Esophagus (tissue), 2 donors: ENCODE data around the gene TST. TPM values are rescaled to one million over a fixed set of nuclear protein-coding genes. Genes with fewer than 3 reads are reported as not detected.

ENCODE experiments used
- H3K27ac ChIP-seq, 2 donors: one replicate each; pipeline ENCODE4 v1.5.1; 2013; ENCODE audit warnings: low read depth in 2 of 2, mild to moderate bottlenecking in 2 of 2, inconsistent platforms in 1 of 2, low read length in 1 of 2, moderate library complexity in 1 of 2
- H3K27me3 ChIP-seq, 2 donors: one replicate each; pipeline ENCODE4 v1.6.1; 2013; ENCODE audit warnings: low read length in 2 of 2, control low read depth in 1 of 2, mild to moderate bottlenecking in 1 of 2; ENCODE audit not compliant: insufficient read depth in 2 of 2, control insufficient read depth in 1 of 2
- H3K36me3 ChIP-seq, 2 donors: one replicate each; pipeline ENCODE4 v1.6.1; 2013; ENCODE audit warnings: low read length in 1 of 2; ENCODE audit not compliant: control insufficient read depth in 2 of 2, insufficient read depth in 2 of 2
- H3K4me1 ChIP-seq, 2 donors: one replicate each; pipeline ENCODE4 v1.6.1; 2013; ENCODE audit warnings: low read length in 1 of 2; ENCODE audit not compliant: control insufficient read depth in 2 of 2, insufficient read depth in 2 of 2
- H3K4me3 ChIP-seq, 2 donors: one replicate each; pipeline ENCODE4 v1.5.1; 2013; ENCODE audit warnings: low read length in 2 of 2, mild to moderate bottlenecking in 2 of 2, low read depth in 1 of 2, moderate library complexity in 1 of 2
- H3K9me3 ChIP-seq, 2 donors: one replicate each; pipeline ENCODE4 v1.6.1; 2013; ENCODE audit warnings: mild to moderate bottlenecking in 2 of 2, low read depth in 1 of 2, low read length in 1 of 2, moderate library complexity in 1 of 2; ENCODE audit not compliant: control insufficient read depth in 2 of 2, insufficient read depth in 1 of 2
- WGBS, 2 donors: extraction: QIAGEN DNeasy Blood & Tissue Kit; methylation state at CpG; one replicate each; pipeline ENCODE4 v1.1.7; 2013; 5-methylcytosine and 5-hydroxymethylcytosine counted together
- polyA plus RNA-seq, 2 donors: library from polyadenylated mRNA; stranded (reverse); fragments of 200-250 nt; gene quantifications; one replicate each; pipeline ENCODE4 v1.2.3, GENCODE V29; 2013
- donor health status: healthy with polysubstance abuse.
- donor health status: Bipolar disorder and iron deficiency.

Gene TST
- polyA plus RNA-seq, 2 donors = 108 to 140 TPM

DNA sequence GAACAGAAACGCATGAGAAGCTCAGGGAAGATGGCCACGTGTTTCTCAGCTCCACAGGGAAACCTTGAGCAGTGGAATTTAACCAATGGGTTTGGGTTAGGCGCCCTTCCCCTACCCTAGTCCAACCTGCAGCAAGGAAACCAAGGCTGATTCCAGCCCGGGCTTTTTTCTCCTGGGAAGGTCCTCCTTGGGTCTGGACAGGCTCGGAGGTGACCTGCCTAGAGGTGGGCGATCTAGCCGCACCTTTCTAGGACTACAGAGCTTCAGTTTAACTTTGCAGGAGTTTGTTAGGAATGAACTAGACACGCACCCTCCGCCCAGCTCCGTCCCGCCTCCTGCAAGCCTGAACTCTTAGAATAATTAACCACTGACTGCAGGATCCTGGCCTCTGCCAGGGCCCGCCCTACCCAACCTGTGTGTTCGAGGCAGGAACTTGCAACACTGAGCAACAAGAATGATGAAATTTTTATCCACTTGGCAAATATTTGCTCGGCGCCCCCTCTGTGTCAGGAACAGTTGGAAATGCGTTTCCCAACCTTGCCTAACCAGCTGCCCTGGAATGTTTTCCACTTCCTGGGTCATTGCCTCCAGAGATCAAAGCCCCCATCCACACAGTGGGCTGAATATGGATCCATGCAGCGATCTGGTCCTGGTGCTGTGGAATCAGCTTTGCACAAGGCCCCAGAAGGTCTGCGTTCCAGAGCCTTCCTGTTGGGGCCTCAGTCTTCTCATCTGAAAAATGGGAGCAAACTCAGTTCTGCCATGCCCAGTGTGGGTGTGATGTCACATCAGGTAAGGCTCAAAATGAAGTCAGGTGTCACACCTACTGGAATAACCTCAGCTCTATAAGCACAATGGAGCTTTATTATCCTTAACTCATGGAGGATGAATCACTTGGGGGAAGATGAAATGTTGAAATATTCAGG, 13.6 kb upstream of the TST start:
- peaks cover 0 to 8% of the 10 kb centered on the region in 2 donors for H3K4me1 ChIP-seq
- H3K27ac ChIP-seq = peak overlapping the region; percentile 86 to 92
- WGBS, 2 donors = 36 to 41% methylated on average over 18 of the region's 18 CpGs

DNA sequence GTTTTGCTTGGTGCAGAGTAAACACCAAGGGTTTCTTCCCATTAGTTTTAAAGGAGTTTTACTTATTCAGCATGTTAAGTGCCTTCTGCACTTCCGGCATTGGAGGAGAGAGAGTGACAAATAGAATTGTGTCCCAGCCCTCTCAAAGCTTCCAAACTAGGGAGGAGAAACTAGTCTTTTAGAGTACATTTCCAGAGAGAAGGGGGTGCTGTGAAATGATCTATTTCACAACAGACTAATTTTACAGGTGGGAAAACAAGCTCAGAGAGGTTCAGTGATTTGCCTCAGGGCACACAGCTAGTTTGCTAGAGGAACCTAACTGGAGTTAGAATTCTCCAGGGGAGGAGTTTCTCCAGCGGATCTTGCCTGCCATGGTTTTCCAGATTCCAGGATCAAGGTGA, 12.9 kb upstream of the TST start:
- H3K9me3 ChIP-seq = no peaks in the 10 kb centered on the region
- H3K27me3 ChIP-seq = no peaks in the 10 kb centered on the region
- WGBS, 2 donors = 41 to 44% methylated on average over 2 of the region's 2 CpGs
- H3K4me1 ChIP-seq = peaks cover 0 to 8% of the 10 kb centered on the region in 2 donors
- peaks cover 0 to 17% of the 10 kb centered on the region in 2 donors for H3K36me3 ChIP-seq
- no peak overlapping the region for H3K4me3 ChIP-seq
- H3K27ac ChIP-seq = peak overlapping the region; percentile 86 to 92

More for the DNA sequence above, 13.6 kb upstream of the TST start:
- H3K27me3 ChIP-seq = no peaks in the 10 kb centered on the region
- H3K9me3 ChIP-seq = no peaks in the 10 kb centered on the region
- H3K36me3 ChIP-seq = peaks cover 0 to 15% of the 10 kb centered on the region in 2 donors
- no peak overlapping the region for H3K4me3 ChIP-seq

- H3K9me3 ChIP-seq = no peaks in the 10 kb centered on the region
- H3K36me3 ChIP-seq = peaks cover 0 to 27% of the 10 kb centered on the region in 2 donors
- peaks cover 0 to 11% of the 10 kb centered on the region in 2 donors for H3K4me1 ChIP-seq
- H3K4me3 ChIP-seq = no peak overlapping the region
- no peak overlapping the region for H3K27ac ChIP-seq
- WGBS, 2 donors = 77 to 82% methylated on average over 14 of the region's 14 CpGs
- H3K27me3 ChIP-seq = no peaks in the 10 kb centered on the region
These were observed 11.5 kb upstream of the TST start for GRCh38 chr22:37030560-37031281.

DNA sequence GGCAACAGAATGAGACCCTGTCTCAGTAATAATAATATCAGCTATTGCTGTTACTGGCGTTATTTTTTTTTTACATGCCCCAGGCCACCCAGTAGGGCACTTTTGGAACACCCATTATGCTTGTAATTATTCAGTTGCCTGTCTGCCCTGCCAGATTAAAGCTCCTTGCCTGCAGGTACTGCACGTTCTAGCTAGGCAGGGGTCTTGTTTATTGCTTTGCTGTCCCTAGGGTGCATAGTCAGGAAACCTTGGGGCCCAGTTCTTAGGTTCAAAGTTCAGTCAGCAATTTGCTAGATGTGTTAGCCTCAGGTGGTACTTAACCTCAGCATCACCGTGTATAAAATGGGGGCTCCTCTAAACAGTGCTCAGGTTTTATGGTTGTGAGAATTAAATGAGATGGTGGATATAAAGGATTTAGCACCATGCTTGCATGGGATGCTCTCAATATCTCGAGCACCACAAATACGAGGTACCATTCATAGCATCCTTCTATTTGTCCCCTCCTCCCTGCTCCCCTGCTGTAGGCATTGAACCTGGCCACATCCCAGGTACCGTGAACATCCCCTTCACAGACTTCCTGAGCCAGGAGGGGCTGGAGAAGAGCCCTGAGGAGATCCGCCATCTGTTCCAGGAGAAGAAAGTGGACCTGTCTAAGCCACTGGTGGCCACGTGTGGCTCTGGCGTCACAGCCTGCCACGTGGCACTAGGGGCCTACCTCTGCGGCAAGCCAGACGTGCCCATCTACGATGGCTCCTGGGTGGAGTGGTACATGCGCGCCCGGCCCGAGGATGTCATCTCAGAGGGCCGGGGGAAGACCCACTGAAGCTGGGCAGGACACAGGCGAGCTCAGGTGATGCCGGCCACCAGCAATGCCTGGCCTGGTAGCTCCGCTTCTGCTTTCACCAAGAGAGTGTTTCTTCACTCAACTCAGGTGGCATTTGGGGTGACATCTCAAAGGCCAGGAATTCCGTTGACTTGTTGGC, 9.7 kb upstream of the TST start:
- H3K27ac ChIP-seq = no peak overlapping the region
- H3K4me1 ChIP-seq = peaks cover 0 to 19% of the 10 kb centered on the region in 2 donors

DNA sequence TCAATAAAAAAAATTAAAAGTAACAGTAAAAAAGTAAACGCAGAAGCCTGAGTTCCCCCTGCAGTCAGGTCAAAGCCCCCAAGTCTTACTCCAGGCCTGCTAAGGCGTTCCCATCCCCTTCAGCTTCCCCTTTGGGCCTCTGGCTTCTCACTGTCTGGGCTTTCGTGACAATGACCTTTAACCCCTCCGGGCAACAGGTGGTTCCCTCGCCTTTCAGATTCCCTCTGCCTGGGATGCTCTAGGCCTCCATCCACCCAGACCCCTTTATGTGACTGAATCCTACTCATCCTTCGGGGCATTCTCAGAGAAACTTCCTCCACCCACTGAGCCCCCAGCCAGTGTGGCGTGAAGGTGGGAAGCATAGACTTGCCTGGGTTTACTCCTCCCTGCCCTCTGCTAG, 8.3 kb upstream of the TST start:
- Histone ChIP-seq H3K36me3 (peaks cover 0 to 41% of the 10 kb centered on the region in 2 donors), H3K27ac (no peak overlapping the region), H3K27me3 (no peaks in the 10 kb centered on the region), H3K4me3 (no peak overlapping the region), H3K9me3 (no peaks in the 10 kb centered on the region), H3K4me1 (peaks cover 0 to 19% of the 10 kb centered on the region in 2 donors)
- 86 to 90% methylated on average over 7 of the region's 7 CpGs for WGBS, 2 donors

More for the DNA sequence above, 9.7 kb upstream of the TST start:
- H3K36me3 ChIP-seq = peaks cover 0 to 38% of the 10 kb centered on the region in 2 donors
- 90 to 91% methylated on average over 22 of the region's 22 CpGs for WGBS, 2 donors
- no peaks in the 10 kb centered on the region for H3K27me3 ChIP-seq
- H3K9me3 ChIP-seq = no peaks in the 10 kb centered on the region
- no peak overlapping the region for H3K4me3 ChIP-seq

DNA sequence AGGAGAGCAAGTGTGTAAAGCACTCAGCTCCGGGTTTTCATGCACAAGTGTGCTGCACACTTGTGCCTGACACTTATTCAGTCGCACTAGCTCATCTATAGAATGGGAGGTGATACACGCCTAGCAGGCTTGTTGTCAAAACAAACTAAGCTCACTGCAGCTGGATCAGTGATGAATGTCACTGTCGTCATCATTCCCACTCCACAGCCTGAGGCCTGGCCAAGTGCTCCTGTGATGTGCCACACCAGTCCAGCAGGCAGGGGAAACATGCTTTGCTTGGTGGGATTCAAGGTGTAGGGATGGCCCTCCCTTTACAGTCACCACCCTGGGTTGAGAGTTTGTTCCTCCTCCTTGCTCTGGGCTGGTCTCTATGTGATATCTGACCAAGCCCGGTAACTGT, 7.1 kb upstream of the TST start:
- H3K4me1 ChIP-seq = peaks cover 0 to 19% of the 10 kb centered on the region in 2 donors
- H3K36me3 ChIP-seq = peaks cover 0 to 41% of the 10 kb centered on the region in 2 donors
- no peaks in the 10 kb centered on the region for H3K27me3 ChIP-seq
- 62 to 75% methylated on average over 5 of the region's 5 CpGs for WGBS, 2 donors
- H3K27ac ChIP-seq = no peak overlapping the region
- no peaks in the 10 kb centered on the region for H3K9me3 ChIP-seq
- no peak overlapping the region for H3K4me3 ChIP-seq

- Histone ChIP-seq H3K4me3 (no peak overlapping the region), H3K36me3 (peaks cover 0 to 38% of the 10 kb centered on the region in 2 donors), H3K27me3 (no peaks in the 10 kb centered on the region), H3K27ac (no peak overlapping the region), H3K9me3 (no peaks in the 10 kb centered on the region), H3K4me1 (peaks cover 3 to 20% of the 10 kb centered on the region in 2 donors)
- 67 to 71% methylated on average over 10 of the region's 10 CpGs for WGBS, 2 donors
These were observed 6.3 kb upstream of the TST start for GRCh38 chr22:37025500-37026070.

DNA sequence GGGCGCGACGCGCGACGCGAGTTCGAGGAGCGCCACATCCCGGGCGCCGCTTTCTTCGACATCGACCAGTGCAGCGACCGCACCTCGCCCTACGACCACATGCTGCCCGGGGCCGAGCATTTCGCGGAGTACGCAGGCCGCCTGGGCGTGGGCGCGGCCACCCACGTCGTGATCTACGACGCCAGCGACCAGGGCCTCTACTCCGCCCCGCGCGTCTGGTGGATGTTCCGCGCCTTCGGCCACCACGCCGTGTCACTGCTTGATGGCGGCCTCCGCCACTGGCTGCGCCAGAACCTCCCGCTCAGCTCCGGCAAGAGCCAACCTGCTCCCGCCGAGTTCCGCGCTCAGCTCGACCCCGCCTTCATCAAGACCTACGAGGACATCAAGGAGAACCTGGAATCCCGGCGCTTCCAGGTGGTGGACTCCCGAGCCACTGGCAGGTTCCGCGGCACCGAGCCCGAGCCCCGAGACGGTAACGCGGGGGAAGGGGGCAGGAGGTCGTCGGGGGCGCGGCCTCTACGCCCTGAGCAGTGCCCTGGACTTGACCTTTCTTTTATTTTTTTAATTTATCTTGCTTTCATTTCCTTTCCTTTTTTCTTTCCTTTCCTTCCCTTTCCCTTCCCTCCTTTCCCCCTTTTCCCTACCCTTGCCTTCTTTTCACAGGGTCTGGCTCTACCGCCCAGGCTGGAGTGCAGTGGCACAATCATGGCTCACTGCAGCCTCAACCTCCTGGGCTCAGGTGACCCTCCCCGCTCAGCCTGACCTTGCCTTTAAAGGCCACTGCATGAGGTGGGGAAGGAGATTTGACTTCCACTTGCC, 5.3 kb upstream of the TST start:
- no peak overlapping the region for H3K4me3 ChIP-seq
- H3K27ac ChIP-seq = no peak overlapping the region
- H3K4me1 ChIP-seq = peaks cover 3 to 20% of the 10 kb centered on the region in 2 donors
- H3K27me3 ChIP-seq = no peaks in the 10 kb centered on the region
- no peaks in the 10 kb centered on the region for H3K9me3 ChIP-seq
- WGBS, 2 donors = 80 to 93% methylated on average over 57 to 71 of the region's 71 CpGs
- H3K36me3 ChIP-seq = peaks cover 0 to 32% of the 10 kb centered on the region in 2 donors
